Measurements from ENCODE around the gene ZNF532. TPM values are rescaled to one million over a fixed set of nuclear protein-coding genes. Genes with fewer than 3 reads are reported as not detected.

The ZNF532 gene
- total RNA-seq, 1 experiment from 2014 or later: 49.8 TPM

- CTCF ChIA-PET: interaction anchor here (0.8 kb wide), 1 partner anchor 192 kb away, joined by 3 read pairs; no protein-coding TSS in a partner anchor
- no TSS peak for BruUV-seq (replicated peaks)
- no peaks in the 10 kb centered on the region for H3K9me3 ChIP-seq (ENCODE audit: control insufficient read depth, insufficient read depth, low read depth, low read length)
- ATAC-seq (no peak), DNase-seq (ENCODE audit: low read depth, low spot score) (no peak)
- no peak overlapping the region for H3K4me3 ChIP-seq (ENCODE audit: low read depth in 2 of 2, low read length in 2 of 2)
- no peak overlapping the region for H3K27ac ChIP-seq (ENCODE audit: low read length)
- no peaks in the 10 kb centered on the region for H3K36me3 ChIP-seq (ENCODE audit: control insufficient read depth, insufficient read depth, low read length)
- H3K27me3 ChIP-seq (ENCODE audit: control insufficient read depth, insufficient read depth, low read length): no peaks in the 10 kb centered on the region
- H3K4me1 ChIP-seq (ENCODE audit: control insufficient read depth, insufficient read depth, low read length): no peaks in the 10 kb centered on the region; the same call in 1 of the 2 replicates
- POLR2A ChIA-PET: no interaction called here
- in situ Hi-C loops (cut with HindIII; ENCODE audit: low pct_unique_long_range_greater_than_20kb, low sequenced_read_pairs) (no loop called here), intact Hi-C loops (cut with micrococcal nuclease; ENCODE audit: unreplicated experiment) (no loop called here)
- no peak for TF ChIP-seq CTCF (IDR thresholded peaks at IDR 0.05)
- TF ChIP-seq POLR2AphosphoS5 (IDR thresholded peaks at IDR 0.05; ENCODE audit: low read depth, low read length): no peak
- no peak for TF ChIP-seq REST (IDR thresholded peaks at IDR 0.05; ENCODE audit: insufficient read depth in 1 of 2, low read depth in 2 of 2, low read length in 1 of 2)
- no peak for TF ChIP-seq SIN3A (IDR thresholded peaks at IDR 0.05; ENCODE audit: borderline replicate concordance, insufficient read depth, low read depth, low read length)
- TF ChIP-seq TCF7L2 (IDR thresholded peaks at IDR 0.05; ENCODE audit: low read depth, low read length): no peak
Observed at GRCh38 chr18:58960508-58960907, 95.8 kb downstream of the ZNF532 start.

GRCh38 chr18:58960946-58961722 lies 96.5 kb downstream of the ZNF532 start:
- intact Hi-C loops (cut with micrococcal nuclease; ENCODE audit: unreplicated experiment) (no loop called here), in situ Hi-C loops (cut with HindIII; ENCODE audit: low pct_unique_long_range_greater_than_20kb, low sequenced_read_pairs) (no loop called here)
- H3K4me3 ChIP-seq (ENCODE audit: low read depth in 2 of 2, low read length in 2 of 2): no peak overlapping the region
- ChIA-PET CTCF (interaction anchor here (0.8 kb wide), 1 partner anchor 192 kb away, joined by 3 read pairs; no protein-coding TSS in a partner anchor), POLR2A (no interaction called here)
- BruUV-seq (replicated peaks): no TSS peak
- H3K27me3 ChIP-seq (ENCODE audit: control insufficient read depth, insufficient read depth, low read length): no peaks in the 10 kb centered on the region
- H3K36me3 ChIP-seq (ENCODE audit: control insufficient read depth, insufficient read depth, low read length): no peaks in the 10 kb centered on the region
- ATAC-seq: no peak
- DNase-seq (ENCODE audit: low read depth, low spot score): no peak
- no peak for TF ChIP-seq SIN3A (IDR thresholded peaks at IDR 0.05; ENCODE audit: borderline replicate concordance, insufficient read depth, low read depth, low read length)
- no peak for TF ChIP-seq REST (IDR thresholded peaks at IDR 0.05; ENCODE audit: insufficient read depth in 1 of 2, low read depth in 2 of 2, low read length in 1 of 2)
- TF ChIP-seq TCF7L2 (IDR thresholded peaks at IDR 0.05; ENCODE audit: low read depth, low read length): no peak
- no peak for TF ChIP-seq CTCF (IDR thresholded peaks at IDR 0.05)
- TF ChIP-seq POLR2AphosphoS5 (IDR thresholded peaks at IDR 0.05; ENCODE audit: low read depth, low read length): no peak
- no peaks in the 10 kb centered on the region; the same call in 1 of the 2 replicates for H3K4me1 ChIP-seq (ENCODE audit: control insufficient read depth, insufficient read depth, low read length)
- no peaks in the 10 kb centered on the region for H3K9me3 ChIP-seq (ENCODE audit: control insufficient read depth, insufficient read depth, low read depth, low read length)
- H3K27ac ChIP-seq (ENCODE audit: low read length): no peak overlapping the region
